ENCODE measurements around the gene SEC24C. TPM values are rescaled to one million over a fixed set of nuclear protein-coding genes. Genes with fewer than 3 reads are reported as not detected.

The SEC24C gene
- total RNA-seq, 6 experiments from 2014 or later = 39.4 to 43.4 (median 41.0) TPM

DNA sequence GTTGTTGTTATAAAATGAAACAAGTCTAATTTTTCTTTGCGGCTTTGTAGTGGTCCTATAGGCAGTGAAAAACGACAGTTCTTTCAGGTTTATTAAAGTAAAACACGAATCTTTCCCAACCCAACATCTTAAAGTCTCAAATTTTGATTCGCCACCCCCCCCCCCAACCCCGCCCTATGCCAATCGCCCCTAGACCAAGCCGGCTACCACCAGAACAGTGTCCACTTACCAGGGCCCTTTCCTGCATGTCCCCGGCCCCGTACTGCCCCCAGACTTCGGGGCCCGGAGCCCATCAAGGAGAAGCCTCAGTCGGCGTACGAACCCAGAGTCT lies 37.3 kb downstream of the SEC24C start:
- Histone ChIP-seq H3K27ac (peak overlapping the region; percentile 86 to 95 (median 93)), H3K4me1 (peaks cover 0 to 26% (median 4%) of the 10 kb centered on the region in 4 donors), H3K4me3 (peak overlapping the region; percentile 84 to 92 (median 90)), H3K9me3 (no peaks in the 10 kb centered on the region), H3K36me3 (peaks cover 0 to 4% (median 0%) of the 10 kb centered on the region in 4 donors), H3K27me3 (no peaks in the 10 kb centered on the region)
- DNase-seq (no peak), ATAC-seq (no peak)
- 2% methylated on average over 9 of the region's 14 CpGs for WGBS (ENCODE audit: insufficient coverage, low coverage, low lambda C conversion rate, missing lambda C conversion rate)
- TF ChIP-seq CTCF (IDR thresholded peaks at IDR 0.05) (no peak), POLR2A (IDR thresholded peaks at IDR 0.05) (no peak)
- intact Hi-C loops (cut with DNase I) = no loop called here

DNA sequence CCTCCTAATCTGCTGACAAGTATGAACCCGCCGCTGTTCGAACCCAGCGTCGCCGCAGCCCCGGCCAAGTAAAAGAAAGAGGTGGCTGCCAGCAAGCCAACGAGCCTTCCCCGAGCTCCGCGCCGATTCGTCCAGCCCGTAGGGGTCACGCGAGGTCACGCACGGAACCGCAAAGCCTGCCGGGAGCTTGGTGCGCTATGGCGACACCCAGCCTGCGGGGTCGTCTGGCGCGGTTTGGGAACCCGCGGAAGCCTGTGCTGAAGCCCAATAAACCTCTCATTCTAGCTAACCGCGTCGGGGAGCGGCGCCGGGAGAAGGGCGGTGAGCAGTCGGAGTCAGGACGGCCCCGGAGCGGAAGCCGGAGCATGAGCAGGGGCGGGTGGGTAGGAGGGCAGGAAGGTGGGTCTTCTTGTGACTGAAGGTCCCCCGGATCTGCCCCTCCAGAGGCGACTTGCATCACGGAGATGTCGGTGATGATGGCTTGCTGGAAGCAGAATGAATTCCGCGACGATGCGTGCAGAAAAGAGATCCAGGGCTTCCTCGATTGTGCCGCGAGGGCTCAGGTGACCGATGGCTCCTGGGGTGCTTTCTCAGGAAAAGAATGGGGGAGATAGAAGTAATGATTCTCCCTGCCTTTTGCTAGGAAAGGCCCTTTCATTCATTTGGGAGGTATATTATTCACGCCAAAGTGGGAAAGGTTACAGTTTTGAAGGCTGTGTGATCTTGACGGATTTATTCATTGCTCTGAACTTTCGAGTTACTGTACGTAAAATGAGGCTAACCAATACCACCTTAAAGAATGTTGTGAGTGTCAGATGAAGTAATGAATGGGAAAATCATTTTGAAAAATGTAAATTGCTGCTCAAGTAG lies 37.9 kb downstream of the SEC24C start, which contains the start of gene CHCHD1:
Gene CHCHD1, plus strand, starts transcription at position 170 of the 870 bp plus-strand sequence. Its CDS starts 28 bp downstream, at position 198.
- DNase-seq (peak; percentile 94 to 95 (median 95)), ATAC-seq (peak; percentile 78 to 83 (median 80))
- peak within 1 kb of the TSS; percentile 84 to 92 (median 90) for H3K4me3 ChIP-seq
- peaks cover 0 to 32% (median 6%) of the 10 kb centered on the region in 4 donors for H3K4me1 ChIP-seq
- no peaks in the 10 kb centered on the region for H3K27me3 ChIP-seq
- 0% methylated on average over 23 of the region's 57 CpGs for WGBS (ENCODE audit: insufficient coverage, low coverage, low lambda C conversion rate, missing lambda C conversion rate)
- peaks cover 0 to 4% (median 0%) of the 10 kb centered on the region in 4 donors for H3K36me3 ChIP-seq
- intact Hi-C loops (cut with DNase I) = no loop called here
- H3K9me3 ChIP-seq = no peaks in the 10 kb centered on the region
- peak; percentile 50 for TF ChIP-seq POLR2A (IDR thresholded peaks at IDR 0.05)
- no peak for TF ChIP-seq CTCF (IDR thresholded peaks at IDR 0.05)
- H3K27ac ChIP-seq = peak within 1 kb of the TSS; percentile 86 to 95 (median 93)

- Histone ChIP-seq H3K27me3 (no peaks in the 10 kb centered on the region), H3K36me3 (peaks cover 0 to 4% (median 0%) of the 10 kb centered on the region in 4 donors), H3K9me3 (no peaks in the 10 kb centered on the region), H3K4me3 (peak overlapping the region; percentile 84 to 92 (median 90)), H3K27ac (peak overlapping the region; percentile 86 to 95 (median 93)), H3K4me1 (peaks cover 0 to 38% (median 9%) of the 10 kb centered on the region in 4 donors)
- no peak for DNase-seq
- WGBS (ENCODE audit: insufficient coverage, low coverage, low lambda C conversion rate, missing lambda C conversion rate) = 6% methylated on average over 2 of the region's 2 CpGs
- TF ChIP-seq POLR2A (IDR thresholded peaks at IDR 0.05) (no peak), CTCF (IDR thresholded peaks at IDR 0.05) (no peak)
- no peak for ATAC-seq
- intact Hi-C loops (cut with DNase I) = no loop called here
Observed at GRCh38 chr10:73782749-73783085, 38.5 kb downstream of the SEC24C start.

GRCh38 chr10:73785211-73785720 lies 41.1 kb downstream of the SEC24C start, which contains the start of gene ZSWIM8:
ZSWIM8 (plus strand) TSS chr10:73785606; CDS start chr10:73785879, 273 bp downstream.
- H3K27me3 ChIP-seq = no peaks in the 10 kb centered on the region
- WGBS (ENCODE audit: insufficient coverage, low coverage, low lambda C conversion rate, missing lambda C conversion rate) = 0% methylated on average over 17 of the region's 36 CpGs
- peak within 1 kb of the TSS; percentile 84 to 96 (median 94) for H3K4me3 ChIP-seq
- H3K27ac ChIP-seq = peak within 1 kb of the TSS; percentile 76 to 90 (median 78)
- peaks cover 0 to 18% (median 6%) of the 10 kb centered on the region in 4 donors for H3K36me3 ChIP-seq
- TF ChIP-seq CTCF (IDR thresholded peaks at IDR 0.05) (peak in 1 of 4 donors; percentile 2), POLR2A (IDR thresholded peaks at IDR 0.05) (peak; percentile 76)
- H3K4me1 ChIP-seq = peaks cover 0 to 42% (median 9%) of the 10 kb centered on the region in 4 donors
- ATAC-seq (peak; percentile 80 to 90 (median 84)), DNase-seq (peak; percentile 88 to 93 (median 89))
- H3K9me3 ChIP-seq = no peaks in the 10 kb centered on the region
- intact Hi-C loops (cut with DNase I) = no loop called here

Measured in right lobe of liver (tissue), 6 donors.